Neural cell (in vitro differentiated cells): ENCODE results near the gene CREM. TPM values are rescaled to one million over a fixed set of nuclear protein-coding genes. Genes with fewer than 3 reads are reported as not detected.

Experiments
- H2AFZ ChIP-seq: fragments of 200-600, 300-800 bp; sonication (generic), shearing (Covaris generic); 2 replicates; pipeline ENCODE4 v1.6.0; 2014; ENCODE audit warnings: low read depth, mild to moderate bottlenecking, antibody characterized with exemption, low read length, moderate library complexity
- H3F3A ChIP-seq: fragments of 200-600 bp; shearing (Covaris generic); 2 replicates; pipeline ENCODE4 v1.6.1; 2016; ENCODE audit warnings: mild to moderate bottlenecking, moderate library complexity, mixed read lengths, antibody characterized with exemption, low read length; ENCODE audit not compliant: insufficient read depth, poor library complexity, severe bottlenecking
- H3K27ac ChIP-seq: fragments of 200-600, 300-800 bp; sonication (generic), shearing (Covaris generic); 2 replicates; pipeline ENCODE4 v1.5.1; 2014; ENCODE audit warnings: mild to moderate bottlenecking, low read length, moderate library complexity
- H3K27me3 ChIP-seq: fragments of 300-800, 200-600 bp; sonication (generic), shearing (Covaris generic); 2 replicates; pipeline ENCODE4 v1.6.0; 2014; ENCODE audit warnings: mild to moderate bottlenecking, low read depth, low read length, moderate library complexity; ENCODE audit not compliant: insufficient read depth
- H3K36me3 ChIP-seq: fragments of 300-800, 200-600 bp; sonication (generic), shearing (Covaris generic); 2 replicates; pipeline ENCODE4 v1.5.1; 2014; ENCODE audit warnings: mild to moderate bottlenecking, antibody characterized with exemption, low read length, moderate library complexity; ENCODE audit not compliant: insufficient read depth
- H3K4me2 ChIP-seq: fragments of 300-800, 200-600 bp; sonication (generic), shearing (Covaris generic); 2 replicates; pipeline ENCODE4 v1.6.0; 2014; ENCODE audit warnings: mild to moderate bottlenecking, low read length
- H3K4me3 ChIP-seq: fragments of 300-800, 200-600 bp; sonication (generic), shearing (Covaris generic); 2 replicates; pipeline ENCODE4 v1.5.1; 2014; ENCODE audit warnings: mild to moderate bottlenecking, low read length, moderate library complexity
- H3K79me2 ChIP-seq: fragments of 200-600 bp; shearing (Covaris generic); replicated peaks from 2 replicates; pipeline ENCODE4 v1.6.0; 2014; ENCODE audit warnings: mild to moderate bottlenecking, low read length, moderate library complexity; ENCODE audit not compliant: insufficient read depth
- H3K9ac ChIP-seq: fragments of 300-800, 200-600 bp; sonication (generic), shearing (Covaris generic); 2 replicates; pipeline ENCODE4 v1.6.1; 2016; ENCODE audit warnings: mild to moderate bottlenecking, low read length, mixed read lengths
- H3K9me2 ChIP-seq: fragments of 200-600 bp; shearing (Covaris generic); 2 replicates; pipeline ENCODE4 v1.6.1; 2016; ENCODE audit warnings: mild to moderate bottlenecking, low read length, mixed read lengths; ENCODE audit not compliant: insufficient read depth
- H3K9me3 ChIP-seq: fragments of 200-600, 300-800 bp; sonication (generic), shearing (Covaris generic); 2 replicates; pipeline ENCODE4 v1.6.1; 2016; ENCODE audit warnings: mild to moderate bottlenecking, mixed run types, low read length, moderate library complexity, mixed read lengths
- H4K20me1 ChIP-seq: fragments of 200-600 bp; shearing (Covaris generic); 2 replicates; pipeline ENCODE4 v1.6.1; 2016; ENCODE audit warnings: mild to moderate bottlenecking, mixed run types; ENCODE audit not compliant: insufficient read depth
- EP300 ChIP-seq: fragments of 450-650 bp; conservative IDR thresholded peaks from 2 replicates; pipeline ENCODE4 v1.6.1; 2014; ENCODE audit warnings: antibody characterized with exemption, mild to moderate bottlenecking, moderate library complexity; ENCODE audit not compliant: poor library complexity, severe bottlenecking
- EZH2 ChIP-seq: fragments of 200-600, 300-800 bp; shearing (Covaris generic), sonication (generic); IDR thresholded peaks from 2 replicates; pipeline ENCODE4 v1.6.1; 2014; ENCODE audit warnings: antibody characterized with exemption, low read length, borderline replicate concordance, mild to moderate bottlenecking; ENCODE audit not compliant: insufficient read depth, poor library complexity, severe bottlenecking
- MXI1 ChIP-seq: fragments of 450-650 bp; conservative IDR thresholded peaks from 2 replicates; pipeline ENCODE4 v1.6.1; 2014; ENCODE audit warnings: antibody characterized with exemption, mild to moderate bottlenecking; ENCODE audit not compliant: poor library complexity, severe bottlenecking
- POLR2AphosphoS5 ChIP-seq: IDR thresholded peaks from 2 replicates; pipeline ENCODE4 v1.6.1; 2012
- RAD21 ChIP-seq: fragments of 450-650 bp; conservative IDR thresholded peaks from 2 replicates; pipeline ENCODE4 v1.6.1; 2014; ENCODE audit warnings: antibody characterized with exemption, mild to moderate bottlenecking, moderate library complexity
- SMC3 ChIP-seq: fragments of 450-650 bp; conservative IDR thresholded peaks from 2 replicates; pipeline ENCODE4 v1.6.1; 2014; ENCODE audit warnings: antibody characterized with exemption, mild to moderate bottlenecking, moderate library complexity; ENCODE audit not compliant: poor library complexity
- TAF1 ChIP-seq: IDR thresholded peaks from 2 replicates; pipeline ENCODE4 v1.6.1; 2012; ENCODE audit warnings: low read depth
- polyA plus RNA-seq: library from polyadenylated mRNA; depleted of rRNA; stranded (reverse); fragments of >200 nt; gene quantifications from 2 replicates; pipeline ENCODE4 v1.2.3, GENCODE V29; 2014
- TF ChIP-seq, protein P1 (sequence below): IDR thresholded peaks from 2 replicates; pipeline ENCODE4 v1.6.1; 2012; ENCODE audit warnings: borderline replicate concordance
- TF ChIP-seq, protein P2 (sequence below): fragments of 450-650 bp; IDR thresholded peaks from 2 replicates; pipeline ENCODE4 v1.5.1; 2014; ENCODE audit warnings: antibody characterized with exemption, mild to moderate bottlenecking, moderate library complexity; ENCODE audit not compliant: poor library complexity, severe bottlenecking

CREM gene
- polyA plus RNA-seq, 1 donor from 2014 or later: 67.3 TPM

DNA sequence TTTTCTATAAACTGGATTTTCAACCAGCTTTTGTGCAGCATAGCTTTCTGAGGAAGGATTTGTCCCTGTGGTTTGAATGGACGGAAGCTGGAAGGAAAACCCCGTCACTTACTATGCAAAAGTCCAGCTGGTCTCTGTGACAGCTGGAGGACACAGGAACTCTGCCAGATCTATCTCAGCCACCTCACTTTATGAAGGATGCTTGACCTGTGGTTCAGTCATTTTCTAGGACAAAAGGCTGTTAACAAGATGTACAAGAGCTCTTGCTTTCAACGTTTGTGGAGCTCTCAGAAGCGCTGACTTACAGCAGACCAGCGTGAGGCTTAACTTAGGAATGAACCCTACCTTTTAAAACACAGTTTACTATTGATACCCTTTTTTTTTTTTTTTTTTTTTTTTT is 90.8 kb downstream of the CREM start:
- Histone ChIP-seq H3K27ac (no peak overlapping the region), H3F3A (no peaks in the 10 kb centered on the region), H3K9me3 (no peaks in the 10 kb centered on the region), H4K20me1 (no peaks in the 10 kb centered on the region), H3K27me3 (no peaks in the 10 kb centered on the region), H3K9ac (no peak overlapping the region), H3K36me3 (no peaks in the 10 kb centered on the region), H3K4me3 (no peak overlapping the region), H3K79me2 (no peaks in the 10 kb centered on the region), H2AFZ (no peak overlapping the region), H3K4me2 (no peak overlapping the region), H3K9me2 (no peaks in the 10 kb centered on the region)
- TF ChIP-seq EZH2: no peak
- TF ChIP-seq, protein P1, sequence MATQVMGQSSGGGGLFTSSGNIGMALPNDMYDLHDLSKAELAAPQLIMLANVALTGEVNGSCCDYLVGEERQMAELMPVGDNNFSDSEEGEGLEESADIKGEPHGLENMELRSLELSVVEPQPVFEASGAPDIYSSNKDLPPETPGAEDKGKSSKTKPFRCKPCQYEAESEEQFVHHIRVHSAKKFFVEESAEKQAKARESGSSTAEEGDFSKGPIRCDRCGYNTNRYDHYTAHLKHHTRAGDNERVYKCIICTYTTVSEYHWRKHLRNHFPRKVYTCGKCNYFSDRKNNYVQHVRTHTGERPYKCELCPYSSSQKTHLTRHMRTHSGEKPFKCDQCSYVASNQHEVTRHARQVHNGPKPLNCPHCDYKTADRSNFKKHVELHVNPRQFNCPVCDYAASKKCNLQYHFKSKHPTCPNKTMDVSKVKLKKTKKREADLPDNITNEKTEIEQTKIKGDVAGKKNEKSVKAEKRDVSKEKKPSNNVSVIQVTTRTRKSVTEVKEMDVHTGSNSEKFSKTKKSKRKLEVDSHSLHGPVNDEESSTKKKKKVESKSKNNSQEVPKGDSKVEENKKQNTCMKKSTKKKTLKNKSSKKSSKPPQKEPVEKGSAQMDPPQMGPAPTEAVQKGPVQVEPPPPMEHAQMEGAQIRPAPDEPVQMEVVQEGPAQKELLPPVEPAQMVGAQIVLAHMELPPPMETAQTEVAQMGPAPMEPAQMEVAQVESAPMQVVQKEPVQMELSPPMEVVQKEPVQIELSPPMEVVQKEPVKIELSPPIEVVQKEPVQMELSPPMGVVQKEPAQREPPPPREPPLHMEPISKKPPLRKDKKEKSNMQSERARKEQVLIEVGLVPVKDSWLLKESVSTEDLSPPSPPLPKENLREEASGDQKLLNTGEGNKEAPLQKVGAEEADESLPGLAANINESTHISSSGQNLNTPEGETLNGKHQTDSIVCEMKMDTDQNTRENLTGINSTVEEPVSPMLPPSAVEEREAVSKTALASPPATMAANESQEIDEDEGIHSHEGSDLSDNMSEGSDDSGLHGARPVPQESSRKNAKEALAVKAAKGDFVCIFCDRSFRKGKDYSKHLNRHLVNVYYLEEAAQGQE: no peak
- no peak for TF ChIP-seq TAF1
- TF ChIP-seq EP300: no peak
- no peak for TF ChIP-seq RAD21
- TF ChIP-seq, protein P2, sequence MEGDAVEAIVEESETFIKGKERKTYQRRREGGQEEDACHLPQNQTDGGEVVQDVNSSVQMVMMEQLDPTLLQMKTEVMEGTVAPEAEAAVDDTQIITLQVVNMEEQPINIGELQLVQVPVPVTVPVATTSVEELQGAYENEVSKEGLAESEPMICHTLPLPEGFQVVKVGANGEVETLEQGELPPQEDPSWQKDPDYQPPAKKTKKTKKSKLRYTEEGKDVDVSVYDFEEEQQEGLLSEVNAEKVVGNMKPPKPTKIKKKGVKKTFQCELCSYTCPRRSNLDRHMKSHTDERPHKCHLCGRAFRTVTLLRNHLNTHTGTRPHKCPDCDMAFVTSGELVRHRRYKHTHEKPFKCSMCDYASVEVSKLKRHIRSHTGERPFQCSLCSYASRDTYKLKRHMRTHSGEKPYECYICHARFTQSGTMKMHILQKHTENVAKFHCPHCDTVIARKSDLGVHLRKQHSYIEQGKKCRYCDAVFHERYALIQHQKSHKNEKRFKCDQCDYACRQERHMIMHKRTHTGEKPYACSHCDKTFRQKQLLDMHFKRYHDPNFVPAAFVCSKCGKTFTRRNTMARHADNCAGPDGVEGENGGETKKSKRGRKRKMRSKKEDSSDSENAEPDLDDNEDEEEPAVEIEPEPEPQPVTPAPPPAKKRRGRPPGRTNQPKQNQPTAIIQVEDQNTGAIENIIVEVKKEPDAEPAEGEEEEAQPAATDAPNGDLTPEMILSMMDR: no peak
- TF ChIP-seq MXI1: no peak
- TF ChIP-seq POLR2AphosphoS5: no peak
- TF ChIP-seq SMC3: no peak

DNA sequence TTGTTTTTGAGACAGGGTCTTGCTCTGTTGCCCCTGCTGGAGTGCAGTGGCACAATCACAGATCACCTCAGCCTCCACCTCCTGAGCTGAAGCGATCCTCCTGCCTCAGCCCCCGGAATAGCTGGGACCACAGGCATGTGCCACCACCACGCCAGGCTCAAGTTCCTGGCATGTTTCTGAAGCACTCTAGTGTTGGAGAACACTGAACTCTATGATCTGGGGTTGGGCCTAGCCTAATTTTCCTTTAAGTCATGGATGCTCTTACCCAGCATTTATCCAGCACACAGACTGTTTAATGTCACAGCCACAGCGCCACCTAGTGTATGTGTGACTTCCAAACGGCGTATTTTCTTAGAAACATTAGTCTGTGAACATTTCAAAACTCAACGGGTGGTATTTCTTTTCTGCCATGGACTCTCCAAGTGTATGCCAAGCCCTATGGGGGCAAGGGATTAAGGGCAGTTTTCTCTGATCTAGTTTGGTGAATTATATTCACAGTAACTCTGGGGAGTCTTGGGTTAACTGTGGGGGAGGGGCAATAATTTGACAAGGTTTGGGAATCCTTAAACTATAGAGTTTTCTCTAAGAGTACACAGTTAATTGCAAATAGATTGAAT is 91.8 kb downstream of the CREM start:
- no peak overlapping the region for H3K4me3 ChIP-seq
- H3K4me2 ChIP-seq: no peak overlapping the region

More for the DNA sequence above, 91.8 kb downstream of the CREM start:
- no peaks in the 10 kb centered on the region for H3K79me2 ChIP-seq
- H3K27ac ChIP-seq: no peak overlapping the region
- no peak for TF ChIP-seq EP300
- TF ChIP-seq, protein P1: no peak
- no peak for TF ChIP-seq MXI1
- peak; percentile 39 for TF ChIP-seq RAD21
- TF ChIP-seq EZH2: no peak
- peak; percentile 45 for TF ChIP-seq SMC3
- TF ChIP-seq POLR2AphosphoS5: no peak
- no peak for TF ChIP-seq TAF1
- TF ChIP-seq, protein P2: peak; percentile 57
- no peak overlapping the region for H3K9ac ChIP-seq
- H3K27me3 ChIP-seq: no peaks in the 10 kb centered on the region
- H3K9me3 ChIP-seq: no peaks in the 10 kb centered on the region
- H2AFZ ChIP-seq: no peak overlapping the region
- no peaks in the 10 kb centered on the region for H3K36me3 ChIP-seq
- no peaks in the 10 kb centered on the region for H3F3A ChIP-seq
- H4K20me1 ChIP-seq: no peaks in the 10 kb centered on the region
- no peaks in the 10 kb centered on the region for H3K9me2 ChIP-seq
